Measurements from ENCODE around the gene SSR4.
"Not testable (repeated sequence)": the region's sequence is repeated elsewhere in the genome, so short reads cannot be mapped to it uniquely, and the experiment has no call there.

The SSR4 gene

DNA sequence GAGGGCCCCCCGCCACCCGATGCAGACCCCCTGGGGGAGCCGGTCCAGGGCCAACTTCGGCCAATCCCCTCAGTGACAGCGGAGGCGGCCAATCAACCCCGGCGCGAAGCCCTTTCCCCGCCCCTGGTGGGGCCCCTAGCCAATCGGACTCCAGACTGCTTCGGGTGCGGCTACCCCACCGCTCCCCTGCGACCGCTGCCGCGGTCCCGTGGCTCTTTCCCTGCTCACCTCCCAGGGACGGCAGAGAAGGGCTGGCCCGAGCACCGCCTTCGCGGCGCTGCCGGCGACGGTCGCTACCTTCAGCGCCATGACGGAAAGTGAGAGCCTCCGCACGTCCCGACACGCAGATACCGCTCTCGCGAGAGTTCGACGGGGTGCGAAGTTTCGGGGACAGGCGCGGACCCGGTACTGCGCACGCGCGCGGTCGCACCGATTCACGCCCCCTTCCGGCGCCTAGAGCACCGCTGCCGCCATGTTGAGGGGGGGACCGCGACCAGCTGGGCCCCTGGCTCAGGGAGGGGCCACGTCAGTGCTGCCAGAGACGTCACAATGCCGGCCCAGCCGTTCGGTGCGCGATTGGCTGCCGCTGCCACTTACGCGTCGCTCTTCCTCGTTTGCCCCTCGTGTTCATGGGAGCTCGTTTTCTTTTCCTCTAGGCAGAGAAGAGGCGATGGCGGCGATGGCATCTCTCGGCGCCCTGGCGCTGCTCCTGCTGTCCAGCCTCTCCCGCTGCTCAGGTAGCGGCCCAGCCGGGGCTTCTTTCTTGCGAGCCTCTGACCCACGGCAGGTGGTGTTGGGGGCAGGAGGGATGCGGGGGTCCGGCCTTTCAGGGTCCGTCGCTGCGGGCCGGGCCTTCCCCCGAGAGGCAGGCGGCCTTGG lies at the start of gene SSR4, which contains the start of gene IDH3G:
SSR4 (plus strand) TSS at position 651 of the 879 bp plus-strand sequence; CDS start at position 671, 20 bp downstream.
IDH3G (minus strand) TSS at position 358 of the 879 bp plus-strand sequence; CDS start at position 309, 49 bp downstream.
- DNase-seq = peak; percentile 98

DNA sequence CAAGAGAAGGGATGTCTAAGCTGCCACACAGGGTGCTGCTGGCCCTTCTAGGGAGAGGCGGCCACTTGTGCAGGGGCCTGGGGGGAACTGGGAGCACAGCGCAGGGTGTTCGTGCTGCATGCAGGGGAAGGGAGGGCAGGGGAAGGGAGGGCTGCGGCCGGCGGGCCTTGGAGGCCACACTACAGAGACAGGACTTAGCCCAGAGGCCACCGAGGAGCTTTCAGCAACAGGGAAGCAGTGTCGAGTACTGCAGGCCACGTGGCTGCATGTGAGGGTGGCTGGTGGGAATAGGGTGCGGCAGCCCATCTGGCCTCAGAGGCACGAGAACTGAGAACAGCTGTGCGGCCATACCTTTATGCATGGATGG lies 49.4 kb upstream of the SSR4 start:
- not testable (repeated sequence) for DNase-seq

DNA sequence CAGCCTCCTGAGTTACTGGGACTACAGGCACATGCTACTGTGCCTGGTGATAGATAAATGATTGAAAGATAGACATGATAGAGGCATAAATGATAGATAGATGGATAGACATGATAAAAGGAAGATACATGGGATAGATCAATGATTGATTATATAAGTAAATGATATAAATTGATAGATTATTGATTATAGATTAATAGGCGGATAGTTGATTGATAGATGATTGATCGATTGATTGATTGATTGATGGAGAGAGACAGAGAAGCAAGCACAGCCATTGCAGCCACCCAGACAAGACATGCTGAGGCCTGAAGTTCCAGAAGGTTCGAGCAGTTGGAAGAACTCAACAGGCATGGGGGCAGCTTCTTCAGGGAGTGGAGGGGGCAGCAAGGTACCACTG lies 48.1 kb upstream of the SSR4 start:
- DNase-seq = no peak

DNA sequence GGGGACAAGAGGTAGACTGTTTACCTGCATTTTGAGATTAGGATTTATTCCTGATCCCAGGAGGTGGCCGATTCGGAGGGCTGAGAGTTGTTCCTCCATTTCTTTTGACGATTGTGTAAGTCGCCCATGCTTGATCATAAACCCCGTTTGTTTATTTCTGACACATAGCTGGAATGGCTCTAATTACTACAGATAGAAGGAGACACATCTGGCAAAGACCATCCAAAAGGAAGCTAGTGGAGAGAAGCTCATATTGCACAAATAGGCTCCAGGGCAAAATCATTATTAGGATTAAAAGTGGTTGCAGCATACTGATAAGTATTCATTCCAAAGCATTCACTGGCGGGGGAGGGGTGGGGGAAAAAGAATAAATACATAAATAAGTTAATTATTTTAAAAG lies 47.5 kb upstream of the SSR4 start:
- not testable (repeated sequence) for DNase-seq

DNA sequence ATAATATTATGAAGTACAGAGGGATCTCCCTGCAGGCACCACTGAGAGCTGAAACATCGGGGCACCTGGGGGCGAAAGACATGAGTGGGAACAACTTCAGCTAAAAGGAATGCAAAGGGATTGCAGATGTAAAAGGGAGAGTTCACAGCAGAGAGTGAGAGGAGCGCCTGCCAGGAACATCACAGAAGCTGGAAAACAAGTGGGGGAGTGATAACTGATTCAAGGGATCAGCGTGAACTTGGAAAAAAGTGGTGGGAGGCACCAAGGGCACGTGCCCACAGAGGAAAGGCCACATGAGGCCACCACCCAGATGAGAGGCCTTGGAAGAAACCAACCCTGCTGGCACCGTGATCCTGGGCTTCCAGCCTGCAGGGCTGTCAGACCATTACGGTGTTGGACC lies 45.5 kb upstream of the SSR4 start:
- not testable (repeated sequence) for DNase-seq

DNA sequence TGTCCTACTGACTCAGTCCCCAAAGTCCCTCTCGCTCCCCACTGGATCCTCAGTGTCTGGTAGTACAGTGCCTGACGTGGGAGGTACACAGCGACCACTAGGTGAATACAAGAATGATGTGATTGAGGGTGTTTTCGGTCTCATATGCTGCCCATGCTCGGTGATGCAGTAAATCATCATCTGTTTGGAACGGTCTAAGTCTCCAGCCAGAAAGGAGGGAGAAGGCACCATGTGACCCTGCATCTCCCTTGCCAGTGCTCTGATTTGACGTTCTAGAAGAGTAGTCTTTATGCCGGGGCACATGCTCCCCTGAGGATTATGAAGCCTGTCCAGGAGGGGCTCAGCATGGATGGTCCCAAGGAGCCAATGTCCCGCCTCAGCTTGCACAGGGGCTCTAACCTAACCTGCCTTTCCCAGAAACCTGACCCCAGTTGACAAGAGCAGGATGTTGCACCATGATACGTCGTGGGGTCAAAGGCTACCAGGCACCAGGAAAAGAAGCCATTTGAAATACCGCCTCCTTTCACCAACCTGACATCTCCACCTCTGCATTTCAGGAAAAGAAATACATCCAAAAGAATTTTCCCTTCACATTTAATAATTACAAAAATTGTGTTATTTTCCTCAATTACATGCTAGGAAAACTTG lies 44.2 kb upstream of the SSR4 start:
- no peak for DNase-seq

DNA sequence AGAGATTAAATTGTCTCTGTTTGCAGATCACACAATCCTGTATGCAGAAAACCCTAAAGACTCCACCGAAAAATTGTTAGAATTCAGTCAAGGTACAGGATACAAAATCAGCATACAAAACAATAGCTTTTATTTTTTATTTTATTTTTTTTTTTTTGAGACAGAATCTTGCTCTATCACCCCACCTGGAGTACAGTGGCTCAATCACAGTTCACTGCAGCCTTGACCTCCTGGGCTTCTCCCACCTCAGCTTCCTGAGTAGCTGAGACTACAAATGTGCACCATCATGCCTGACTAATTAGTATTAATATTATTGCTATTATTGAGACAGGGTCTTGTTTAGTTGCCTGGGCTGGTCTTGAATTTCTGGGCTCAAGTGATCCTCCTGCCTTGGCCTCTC lies 39.3 kb upstream of the SSR4 start:
- no peak for DNase-seq

DNA sequence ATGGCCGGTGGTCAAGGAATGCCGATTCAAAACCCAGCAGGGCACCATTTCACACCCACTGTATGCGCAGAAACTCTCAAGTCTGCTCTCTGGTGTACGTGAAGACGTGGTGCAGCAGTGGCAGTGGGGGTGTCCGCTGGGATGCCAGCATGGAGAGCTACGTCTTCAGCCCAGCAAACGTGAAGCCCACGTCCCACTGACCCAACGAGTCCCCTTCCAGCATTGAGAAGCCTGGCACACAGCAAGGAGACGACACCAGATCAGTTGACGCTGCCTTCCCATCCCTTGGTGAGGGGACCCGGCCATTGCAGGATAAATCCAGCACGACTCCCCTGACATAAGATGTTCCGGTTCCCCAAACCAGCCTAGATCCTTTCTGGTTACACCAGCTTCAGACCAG lies 32.6 kb upstream of the SSR4 start:
- DNase-seq = no peak

DNA sequence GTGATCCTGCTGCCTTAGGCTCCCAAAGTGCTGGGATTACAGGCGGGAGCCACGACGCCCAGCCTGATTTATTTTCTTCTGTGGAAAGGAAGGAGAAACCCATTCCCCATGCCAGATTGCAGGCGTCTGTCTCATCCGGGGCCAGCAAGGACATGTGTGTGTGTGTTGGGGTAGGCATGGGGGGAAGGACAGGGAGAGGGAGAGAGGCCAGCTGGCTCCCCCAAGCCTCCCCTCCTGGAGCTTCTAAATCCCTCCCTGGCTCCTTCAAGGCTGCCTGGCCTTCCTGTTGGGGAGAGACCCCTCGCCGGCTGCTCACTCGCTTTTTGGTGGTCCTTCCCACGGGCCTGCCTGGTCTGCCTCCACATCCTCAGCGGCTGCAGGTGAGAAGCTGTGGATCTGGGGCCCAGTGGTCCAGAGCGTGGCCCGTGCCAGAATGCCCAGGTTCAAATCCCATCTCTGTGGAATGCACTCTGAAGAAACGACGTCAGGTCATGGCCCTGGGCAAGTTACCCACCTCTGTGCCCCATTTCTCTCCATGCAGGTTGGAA lies 31.8 kb upstream of the SSR4 start:
- DNase-seq = no peak

DNA sequence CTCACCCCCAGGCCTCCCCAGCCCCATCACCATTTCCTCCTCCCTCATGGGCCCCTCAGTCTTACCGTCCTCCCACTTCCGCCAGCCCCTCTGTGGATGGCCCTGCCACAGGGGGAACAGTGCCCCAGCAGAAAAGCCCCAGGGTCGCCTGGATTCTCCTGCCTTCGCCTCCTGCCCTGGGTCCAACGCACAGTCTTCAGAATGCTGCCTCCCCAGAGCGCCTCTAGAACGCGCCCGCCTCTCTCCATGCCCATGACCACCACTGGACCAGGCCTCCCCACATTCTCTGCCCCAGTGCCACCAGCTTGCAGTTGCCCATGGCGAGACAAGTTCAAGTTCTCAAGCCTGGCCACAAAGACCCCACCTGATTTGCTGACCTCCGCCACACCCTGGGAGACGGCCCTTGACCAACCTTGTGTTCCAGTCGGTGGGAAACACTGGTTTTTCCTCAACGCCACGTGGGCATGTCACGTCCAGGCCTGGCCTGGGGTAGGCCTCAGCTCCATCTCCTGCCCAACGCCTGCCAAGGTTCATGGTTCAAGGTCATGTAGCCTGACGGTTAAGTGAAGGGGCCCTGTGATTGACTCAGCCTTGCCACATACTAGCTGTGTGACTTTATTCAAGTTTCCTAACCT lies 31.1 kb upstream of the SSR4 start:
- DNase-seq = no peak

DNA sequence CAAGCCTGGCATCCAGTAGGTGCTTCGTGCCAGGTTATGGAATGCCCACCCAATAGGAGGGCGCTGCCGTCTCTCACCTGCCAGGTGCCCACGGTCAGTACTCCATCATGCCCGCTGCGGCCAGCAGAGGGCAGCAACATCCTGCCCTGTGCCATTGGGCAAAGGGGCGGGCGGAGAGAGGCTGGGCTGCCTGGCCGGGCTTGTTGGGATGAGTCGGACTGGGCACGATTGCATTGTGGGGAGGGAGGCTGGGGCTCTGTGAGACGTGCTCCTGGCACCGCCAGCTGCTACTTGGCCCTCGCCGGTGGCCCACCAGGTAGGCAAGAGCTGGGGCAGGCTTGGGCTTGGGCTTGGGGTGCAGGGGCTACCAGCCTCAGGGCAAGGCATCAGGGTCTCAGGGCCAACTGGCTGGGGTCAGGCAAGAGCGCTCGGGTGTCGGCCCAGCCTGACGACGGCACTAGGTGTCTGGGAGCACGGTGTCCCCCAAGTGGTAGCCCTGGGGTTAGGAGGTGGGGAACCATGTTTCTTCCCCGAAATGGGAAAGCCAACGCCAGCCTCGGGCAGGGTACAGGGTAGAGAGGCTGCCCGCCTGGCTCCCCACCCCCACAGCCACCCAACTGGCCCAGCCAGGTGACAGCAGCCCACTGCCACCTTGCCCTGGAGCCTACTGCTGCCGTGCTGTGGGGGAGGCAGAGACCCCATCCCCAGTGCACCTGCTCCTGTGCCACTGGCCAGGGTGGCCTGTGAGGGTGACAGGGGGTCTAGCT lies 30.3 kb upstream of the SSR4 start, which contains the start of gene PLXNB3:
PLXNB3 (plus strand) TSS at position 261 of the 767 bp plus-strand sequence. CDS start 1,287 bp downstream, outside the sequence.
- peak; percentile 75 for DNase-seq

DNA sequence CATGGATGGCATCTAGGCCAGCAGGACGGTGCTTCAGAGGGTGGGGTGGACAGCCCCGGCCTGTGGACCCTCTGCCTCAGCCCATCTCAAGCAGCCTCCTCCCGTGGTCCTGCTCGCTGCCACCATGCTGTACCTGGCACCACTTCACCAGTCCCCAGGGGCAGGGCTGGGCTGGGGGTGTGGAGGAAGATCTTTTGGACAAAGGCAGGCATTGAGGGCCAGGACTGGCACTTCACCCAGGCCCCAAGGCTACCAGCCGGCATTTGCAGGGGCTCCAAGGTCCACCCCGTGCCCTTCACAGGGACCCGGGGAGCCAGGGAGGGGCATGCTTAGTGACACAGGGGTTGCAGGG lies 29.7 kb upstream of the SSR4 start:
- no peak for DNase-seq

DNA sequence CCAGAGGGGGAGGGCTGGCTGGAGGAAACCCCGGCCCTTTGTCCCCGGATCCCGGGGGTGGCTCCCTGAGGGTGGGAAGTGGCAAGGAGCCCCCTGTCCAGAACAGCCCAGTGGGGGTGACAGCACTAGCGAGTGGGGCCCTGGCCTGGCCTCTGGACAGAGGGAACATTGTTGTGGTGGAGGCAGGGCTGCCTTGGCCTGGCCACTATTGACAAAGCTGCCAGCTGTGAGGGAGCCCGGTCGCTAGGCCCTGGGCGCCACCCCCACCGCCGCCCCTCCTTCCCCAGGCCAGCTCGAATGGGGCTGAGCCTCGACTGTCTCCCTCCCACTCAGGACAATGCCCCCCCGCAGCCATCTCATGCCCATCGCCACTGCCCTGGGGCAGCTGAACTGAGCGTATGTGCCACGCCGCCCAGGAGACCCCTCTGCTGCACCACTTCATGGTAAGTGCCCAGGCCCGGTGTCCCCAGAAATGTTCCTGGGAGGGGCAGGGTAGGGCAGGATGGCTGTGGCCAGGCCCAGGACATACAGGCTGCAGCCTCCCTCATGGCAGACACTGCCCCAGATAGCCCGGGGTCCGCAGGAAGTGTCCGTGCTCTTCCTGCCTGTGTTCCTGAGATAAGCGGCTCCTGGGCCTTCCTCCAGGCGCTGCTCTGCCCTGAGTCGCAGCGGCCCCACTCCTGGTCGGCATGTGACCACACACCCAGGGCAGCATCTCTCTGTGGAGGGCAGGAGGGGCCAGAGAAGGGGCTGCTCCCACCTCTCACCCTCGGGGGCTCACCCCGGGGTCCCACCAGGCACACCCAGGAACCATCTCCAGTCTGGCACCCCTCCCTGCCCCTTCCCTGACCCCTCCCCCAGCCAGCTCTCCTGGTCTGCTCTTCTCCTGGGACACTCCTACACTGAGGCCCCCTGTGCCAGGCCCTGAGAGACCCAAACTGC lies 29.1 kb upstream of the SSR4 start:
- no peak for DNase-seq

DNA sequence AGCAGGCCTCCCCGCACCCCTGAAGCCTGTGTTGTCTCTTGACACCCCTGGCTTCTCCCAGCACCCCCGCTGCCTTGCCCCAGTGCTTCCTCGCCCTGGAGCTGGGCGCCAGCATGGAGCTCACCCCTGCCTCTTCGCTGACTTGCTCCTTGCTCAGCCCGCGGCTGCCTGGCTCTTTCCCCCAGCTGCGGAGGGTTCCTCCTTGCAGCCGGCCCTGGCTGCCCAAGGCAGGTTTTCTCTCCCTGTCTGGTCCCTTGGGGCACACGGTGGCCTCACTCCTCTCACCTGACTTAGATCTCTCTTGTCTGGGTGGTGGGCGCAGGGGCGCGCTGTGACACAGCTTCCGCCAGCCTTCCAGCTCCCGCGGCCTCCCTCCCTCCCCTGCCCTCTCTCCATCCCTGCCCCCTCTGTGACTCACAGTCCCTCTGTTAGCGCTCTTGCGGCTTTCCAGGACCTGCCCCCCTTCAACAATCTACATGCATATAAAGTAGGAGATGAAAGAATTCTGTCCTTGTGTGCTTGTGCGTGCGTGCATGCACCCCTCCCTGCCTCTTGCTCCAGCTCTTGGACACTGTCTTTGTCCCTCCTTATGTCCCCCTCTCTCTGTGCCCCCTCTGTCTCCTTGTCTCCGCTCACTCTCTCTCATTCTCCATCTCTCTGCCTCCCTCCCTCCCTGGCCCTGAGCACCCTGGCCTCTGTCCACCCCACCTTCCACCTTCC lies 28.2 kb upstream of the SSR4 start:
- peak; percentile 63 for DNase-seq

DNA sequence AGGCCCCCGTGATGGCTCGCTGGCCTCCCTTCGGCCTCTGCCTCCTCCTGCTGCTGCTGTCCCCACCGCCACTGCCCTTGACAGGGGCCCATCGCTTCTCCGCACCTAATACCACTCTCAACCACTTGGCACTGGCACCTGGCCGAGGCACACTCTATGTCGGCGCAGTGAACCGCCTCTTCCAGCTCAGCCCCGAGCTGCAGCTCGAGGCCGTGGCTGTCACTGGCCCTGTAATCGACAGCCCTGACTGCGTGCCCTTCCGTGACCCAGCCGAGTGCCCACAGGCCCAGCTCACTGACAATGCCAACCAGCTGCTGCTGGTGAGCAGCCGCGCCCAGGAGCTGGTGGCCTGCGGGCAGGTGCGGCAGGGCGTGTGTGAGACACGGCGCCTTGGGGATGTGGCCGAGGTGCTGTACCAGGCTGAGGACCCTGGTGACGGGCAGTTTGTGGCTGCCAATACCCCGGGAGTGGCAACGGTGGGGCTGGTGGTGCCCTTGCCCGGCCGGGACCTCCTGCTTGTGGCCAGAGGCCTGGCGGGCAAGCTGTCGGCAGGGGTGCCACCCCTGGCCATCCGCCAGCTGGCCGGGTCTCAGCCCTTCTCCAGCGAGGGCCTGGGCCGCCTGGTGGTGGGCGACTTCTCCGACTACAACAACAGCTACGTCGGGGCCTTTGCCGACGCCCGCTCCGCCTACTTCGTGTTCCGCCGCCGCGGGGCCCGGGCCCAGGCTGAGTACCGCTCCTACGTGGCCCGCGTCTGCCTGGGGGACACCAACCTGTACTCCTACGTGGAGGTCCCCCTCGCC lies 27.4 kb upstream of the SSR4 start:
- DNase-seq = no peak

DNA sequence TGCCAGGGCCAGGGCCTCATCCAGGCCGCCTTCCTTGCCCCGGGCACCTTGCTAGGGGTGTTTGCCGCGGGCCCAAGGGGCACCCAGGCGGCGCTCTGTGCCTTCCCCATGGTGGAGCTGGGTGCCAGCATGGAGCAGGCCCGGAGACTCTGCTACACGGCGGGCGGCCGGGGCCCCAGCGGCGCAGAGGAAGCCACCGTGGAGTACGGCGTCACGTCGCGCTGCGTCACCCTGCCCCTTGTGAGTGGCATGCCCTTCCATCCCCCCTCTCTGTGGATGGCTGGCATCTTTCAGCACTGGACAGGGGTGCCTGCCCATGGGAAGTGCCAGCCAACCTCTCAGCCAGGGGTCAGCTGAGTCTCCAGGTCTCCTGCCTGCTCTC lies 26.8 kb upstream of the SSR4 start:
- DNase-seq = no peak

DNA sequence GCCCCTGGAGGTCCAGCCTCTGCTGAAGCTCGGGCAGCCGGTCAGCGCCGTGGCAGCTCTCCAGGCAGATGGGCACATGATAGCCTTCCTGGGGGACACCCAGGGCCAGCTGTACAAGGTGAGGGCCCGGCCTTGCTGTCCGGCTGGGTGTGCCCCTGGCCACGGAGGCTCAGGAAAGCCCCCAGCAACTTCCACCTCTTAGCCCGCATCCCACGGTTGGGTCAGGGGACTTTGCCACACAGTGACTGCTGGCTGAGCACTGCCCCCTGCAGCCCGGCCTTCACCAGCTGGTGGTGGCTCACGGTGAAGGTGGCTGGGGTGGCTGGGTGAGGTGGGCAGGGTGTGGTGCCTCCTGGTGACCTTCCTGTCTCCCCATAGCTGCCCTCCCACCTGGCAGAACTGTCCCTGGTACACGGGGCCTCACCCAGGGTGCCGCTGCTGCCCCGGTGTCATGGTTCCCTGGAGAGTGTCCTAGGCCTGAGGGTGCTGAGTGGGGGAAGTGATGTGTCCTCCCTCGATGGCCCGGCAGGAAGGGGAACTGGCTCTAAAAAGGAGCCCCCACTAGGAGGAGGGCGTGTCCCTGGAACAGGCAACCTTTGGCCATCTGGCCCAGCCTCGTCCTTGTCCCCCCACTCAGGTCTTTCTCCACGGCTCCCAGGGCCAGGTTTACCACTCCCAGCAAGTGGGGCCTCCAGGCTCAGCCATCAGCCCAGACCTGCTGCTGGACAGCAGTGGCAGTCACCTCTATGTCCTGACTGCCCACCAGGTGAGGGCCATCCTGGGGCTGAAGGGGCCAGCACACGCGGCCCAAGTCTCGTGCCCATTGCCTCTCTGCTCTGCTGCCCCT lies 25.9 kb upstream of the SSR4 start:
- no peak for DNase-seq

DNA sequence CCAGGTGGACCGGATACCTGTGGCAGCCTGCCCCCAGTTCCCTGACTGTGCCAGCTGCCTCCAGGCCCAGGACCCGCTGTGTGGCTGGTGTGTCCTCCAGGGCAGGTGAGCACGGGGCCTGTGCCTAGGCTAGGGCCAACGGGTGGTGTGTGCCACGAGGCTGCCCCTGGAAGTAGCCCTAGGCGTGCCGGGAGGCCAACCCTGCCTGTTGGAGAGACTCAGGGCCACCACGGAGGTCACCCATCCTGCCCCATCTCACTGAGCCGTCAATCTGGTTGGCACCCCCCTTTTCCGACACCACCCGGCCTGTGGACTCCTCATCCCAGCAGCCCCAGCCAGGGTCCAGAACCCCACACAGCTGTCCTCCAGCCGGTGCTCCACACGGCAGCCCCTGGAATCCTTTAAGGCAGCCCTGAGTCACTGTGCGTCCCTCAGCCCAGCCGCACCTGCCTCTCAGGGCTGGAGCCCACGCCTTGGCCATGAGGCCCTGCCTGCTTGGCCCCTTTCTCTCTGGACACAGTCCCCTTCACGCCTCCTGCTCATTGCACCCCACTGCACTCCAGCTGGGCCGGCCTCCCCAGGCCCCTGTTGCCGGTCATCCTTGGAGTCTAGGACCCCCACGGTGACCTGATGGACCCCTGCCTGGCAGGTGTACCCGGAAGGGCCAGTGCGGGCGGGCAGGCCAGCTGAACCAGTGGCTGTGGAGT lies 25.2 kb upstream of the SSR4 start:
- DNase-seq = no peak

Measured in DMS153 (cell line).